IMR-90 (cell line): ENCODE results near the gene HACD4. TPM values are rescaled to one million over a fixed set of nuclear protein-coding genes. Genes with fewer than 3 reads are reported as not detected.

Experiments used
- ATAC-seq: fragments of 200-7000 bp; cut with Tn5 transposase; 2 replicates; pipeline ENCODE4 v1.9.1; 2020; ENCODE audit warnings: low read depth, mild to moderate bottlenecking, moderate library complexity
- BruUV-seq: library from RNA; stranded (reverse); fragments of 400-500 nt; replicated peaks from 2 replicates; lab custom pipeline; 2021; lab: Mats Ljungman, UMichigan
- CTCF ChIA-PET: fragments of 300-600 bp; formaldehyde crosslinking; extraction: SDS; loops from one replicate; lab custom pipeline; 2021; ENCODE audit warnings: antibody characterized with exemption; lab: Yijun Ruan, JAX
- POLR2A ChIA-PET: fragments of 300-600 bp; sonication (Branson Sonifier 250); formaldehyde crosslinking; loops from one replicate; lab custom pipeline; 2022; ENCODE audit warnings: antibody characterized with exemption; ENCODE audit not compliant: unreplicated experiment; lab: Charles Lee
- DNase-seq: peaks from one replicate; pipeline ENCODE4 v3.0.0; 2013
- H2AFZ ChIP-seq: replicated peaks from 2 replicates; pipeline ENCODE3; 2013; ENCODE audit warnings: low read length, mild to moderate bottlenecking; ENCODE audit not compliant: poor library complexity
- H2AK5ac ChIP-seq: 2 replicates; pipeline ENCODE4 v1.6.1; 2013; ENCODE audit warnings: low read depth, low read length, inconsistent platforms
- H2AK9ac ChIP-seq: replicated peaks from 2 replicates; pipeline ENCODE3; 2013; ENCODE audit warnings: mild to moderate bottlenecking, low read depth, low read length, moderate library complexity; ENCODE audit not compliant: poor library complexity
- H2BK120ac ChIP-seq: 2 replicates; pipeline ENCODE4 v1.6.1; 2013; ENCODE audit warnings: low read depth, low read length, inconsistent platforms
- H2BK15ac ChIP-seq: 3 replicates; pipeline ENCODE4 v1.6.1; 2013; ENCODE audit warnings: low read depth, low read length, inconsistent platforms
- H2BK20ac ChIP-seq: 2 replicates; pipeline ENCODE4 v1.6.1; 2013; ENCODE audit warnings: low read depth, mild to moderate bottlenecking, inconsistent platforms, low read length, moderate library complexity
- H2BK5ac ChIP-seq: 2 replicates; pipeline ENCODE4 v1.6.1; 2013; ENCODE audit warnings: mild to moderate bottlenecking, low read depth, low read length, inconsistent platforms; ENCODE audit not compliant: poor library complexity, severe bottlenecking
- H3K14ac ChIP-seq: replicated peaks from 2 replicates; pipeline ENCODE4 v1.6.1; 2013; ENCODE audit warnings: low read depth, low read length, inconsistent platforms
- H3K18ac ChIP-seq: 2 replicates; pipeline ENCODE4 v1.6.1; 2013; ENCODE audit warnings: low read depth, low read length, control low read depth
- H3K23ac ChIP-seq: 2 replicates; pipeline ENCODE4 v1.6.1; 2013; ENCODE audit warnings: low read depth, low read length, inconsistent platforms
- H3K27ac ChIP-seq: 2 replicates; pipeline ENCODE4 v1.5.1; 2013; ENCODE audit warnings: mild to moderate bottlenecking, control low read depth, low read length; ENCODE audit not compliant: insufficient read depth
- H3K27me3 ChIP-seq: 2 replicates; pipeline ENCODE4 v1.6.1; 2013; ENCODE audit warnings: low read length; ENCODE audit not compliant: control insufficient read depth, insufficient read depth
- H3K36me3 ChIP-seq: 2 replicates; pipeline ENCODE4 v1.6.1; 2013; ENCODE audit warnings: low read length, mixed read lengths; ENCODE audit not compliant: control insufficient read depth, insufficient read depth
- H3K4ac ChIP-seq: 2 replicates; pipeline ENCODE4 v1.6.1; 2013; ENCODE audit warnings: low read depth, low read length, inconsistent platforms
- H3K4me1 ChIP-seq: 2 replicates; pipeline ENCODE4 v1.6.1; 2013; ENCODE audit warnings: low read length, mixed read lengths; ENCODE audit not compliant: control insufficient read depth, insufficient read depth
- H3K4me2 ChIP-seq: 2 replicates; pipeline ENCODE4 v1.6.1; 2013; ENCODE audit warnings: low read depth, mild to moderate bottlenecking, control low read depth, low read length, moderate library complexity
- H3K4me3 ChIP-seq: 2 replicates; pipeline ENCODE4 v1.5.1; 2013; ENCODE audit warnings: low read depth, mild to moderate bottlenecking, control low read depth, low read length, moderate library complexity; ENCODE audit not compliant: insufficient read depth
- H3K56ac ChIP-seq: 2 replicates; pipeline ENCODE4 v1.6.1; 2013; ENCODE audit warnings: low read length, inconsistent platforms; ENCODE audit not compliant: insufficient read depth; ENCODE audit errors: extremely low read depth
- H3K79me1 ChIP-seq, 2 experiments: 2 replicates each; pipeline ENCODE4 v1.6.1; 2013; ENCODE audit warnings: low read length in 2 of 2, inconsistent platforms in 1 of 2, low read depth in 1 of 2
- H3K9ac ChIP-seq: 2 replicates; pipeline ENCODE4 v1.6.1; 2013; ENCODE audit warnings: low read depth, low read length, control low read depth
- H3K9me1 ChIP-seq: 2 replicates; pipeline ENCODE4 v1.6.1; 2013; ENCODE audit warnings: low read length, inconsistent platforms; ENCODE audit not compliant: insufficient read depth
- H3K9me3 ChIP-seq: 2 replicates; pipeline ENCODE4 v1.6.1; 2013; ENCODE audit warnings: low read length; ENCODE audit not compliant: control insufficient read depth, insufficient read depth
- H4K20me1 ChIP-seq: 2 replicates; pipeline ENCODE4 v1.6.1; 2013; ENCODE audit warnings: low read length, inconsistent platforms; ENCODE audit not compliant: insufficient read depth
- H4K5ac ChIP-seq: 2 replicates; pipeline ENCODE4 v1.6.1; 2013; ENCODE audit warnings: mild to moderate bottlenecking, low read depth, low read length, control low read depth
- H4K8ac ChIP-seq, 2 experiments: 2 replicates each; pipeline ENCODE4 v1.6.1; 2013; ENCODE audit warnings: low read depth in 2 of 2, low read length in 2 of 2, control low read depth in 1 of 2, inconsistent platforms in 1 of 2
- H4K91ac ChIP-seq: 2 replicates; pipeline ENCODE4 v1.6.1; 2013; ENCODE audit warnings: low read depth, low read length, inconsistent platforms; ENCODE audit not compliant: insufficient read depth
- BHLHE40 ChIP-seq: fragments of 150-350 bp; IDR thresholded peaks from 2 replicates; pipeline ENCODE4 v1.6.1; 2016; ENCODE audit warnings: mild to moderate bottlenecking, low read depth, low read length
- CEBPB ChIP-seq: IDR thresholded peaks from 2 replicates; pipeline ENCODE4 v1.6.1; 2012; ENCODE audit warnings: low read depth, low read length, improper control_type of control experiment
- RCOR1 ChIP-seq: IDR thresholded peaks from 2 replicates; pipeline ENCODE4 v1.6.1; 2012; ENCODE audit warnings: mild to moderate bottlenecking, low read length, improper control_type of control experiment; ENCODE audit not compliant: insufficient replicate concordance
- SMC3 ChIP-seq: fragments of 150-350 bp; IDR thresholded peaks from 2 replicates; pipeline ENCODE4 v1.6.1; 2016; ENCODE audit warnings: low read depth, mild to moderate bottlenecking, antibody characterized with exemption, low read length, moderate library complexity
- WGBS, 2 experiments: methylation state at CpG; one replicate each; pipeline versions ENCODE4 v1.1.5 to v1.1.7; 2013; ENCODE audit warnings: missing lambda C conversion rate in 2 of 2; ENCODE audit not compliant: insufficient read length in 1 of 2; ENCODE audit errors: extremely low coverage in 2 of 2; 5-methylcytosine and 5-hydroxymethylcytosine counted together
- dilution Hi-C: fragments of 300-500 bp; cut with HindIII; formaldehyde crosslinking; loops from one replicate; pipeline ENCODE4 v1.14.3; 2018; ENCODE audit warnings: low sequenced_read_pairs; ENCODE audit not compliant: unreplicated experiment
- in situ Hi-C: fragments of 300-500 bp; cut with MboI; formaldehyde crosslinking; loops from 3 replicates; pipeline ENCODE4 v1.14.3; 2019; ENCODE audit warnings: low sequenced_read_pairs, inconsistent platforms, mixed read lengths
- intact Hi-C: fragments of 100-400 bp; cut with micrococcal nuclease; formaldehyde crosslinking; loops from 2 replicates; pipeline ENCODE4 v1.10.0; 2022
- polyA plus RNA-seq, 3 experiments: library from polyadenylated mRNA; depleted of rRNA; stranded (reverse); fragments of >200 nt; gene quantifications; 2 replicates each; pipeline ENCODE4 v1.2.3, GENCODE V29; 2012; ENCODE audit warnings: low replicate concordance in 1 of 3
- total RNA-seq: library from RNA; depleted of rRNA; stranded (reverse); fragments of >200 nt; gene quantifications from 2 replicates; pipeline ENCODE4 v1.2.3, GENCODE V29; 2012
- TF ChIP-seq, protein P1 (sequence below): fragments of 150-350 bp; IDR thresholded peaks from 2 replicates; pipeline ENCODE4 v1.6.1; 2016; ENCODE audit warnings: low read depth, mild to moderate bottlenecking, low read length, moderate library complexity, borderline replicate concordance

Gene HACD4
- total and polyA plus RNA-seq, 2 of the 4 experiments (the other 2 are of a cell fraction): 1.9 to 2.2 TPM

DNA sequence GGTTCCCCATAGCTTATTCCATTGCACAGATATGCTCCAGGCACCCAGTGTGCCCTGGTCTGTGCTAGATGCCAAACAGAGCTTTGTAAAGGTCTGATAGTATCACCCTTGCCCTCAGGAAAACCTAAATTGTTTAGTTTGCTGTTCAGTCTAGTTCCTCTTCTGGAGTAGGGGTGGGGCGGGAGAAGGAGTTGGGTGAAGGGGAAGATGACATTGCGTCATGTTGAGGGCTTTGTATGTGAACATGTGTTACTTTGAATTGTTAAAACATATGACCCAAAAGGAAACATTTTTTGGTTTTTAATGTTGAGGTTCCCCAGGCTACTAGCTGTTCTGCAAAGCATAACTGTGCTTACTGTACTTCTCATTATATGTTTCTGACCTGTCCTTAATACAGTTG is 40.6 kb downstream of the HACD4 start:
- H3K9me1 ChIP-seq: 0 out of 2 replicates have a peak, but pooled peaks cover 2% of the 10 kb centered on the region
- H4K91ac ChIP-seq: no peak overlapping the region
- H3K4me2 ChIP-seq: no peak overlapping the region
- WGBS, 2 experiments: 100% methylated on average over 1 of the region's 2 CpGs; no CpG with 5 or more reads in 1 of the 2 experiments
- no peak overlapping the region for H2BK120ac ChIP-seq
- no peak overlapping the region for H2AFZ ChIP-seq
- H3K4me3 ChIP-seq: no peak overlapping the region
- CTCF ChIA-PET: no interaction called here
- no peaks in the 10 kb centered on the region for H4K20me1 ChIP-seq
- no peak overlapping the region for H2BK15ac ChIP-seq
- H4K5ac ChIP-seq: no peak overlapping the region
- no peak overlapping the region for H2BK5ac ChIP-seq
- H3K9me3 ChIP-seq: no peaks in the 10 kb centered on the region
- H3K4me1 ChIP-seq: peaks cover 5% of the 10 kb centered on the region
- DNase-seq (no peak), ATAC-seq (no peak)
- no peak overlapping the region for H3K56ac ChIP-seq
- in situ Hi-C loops: no loop called here
- dilution Hi-C loops: no loop called here
- intact Hi-C loops: no loop called here
- no peak overlapping the region for H3K9ac ChIP-seq
- no TSS peak for BruUV-seq
- H3K79me1 ChIP-seq: 0 out of 4 replicates have a peak, but pooled peaks cover 0 to 3% of the 10 kb centered on the region in 2 experiments
- H3K36me3 ChIP-seq: peaks cover 9% of the 10 kb centered on the region
- no peak overlapping the region for H2BK20ac ChIP-seq
- no peaks in the 10 kb centered on the region for H3K27me3 ChIP-seq
- no peak overlapping the region for H3K14ac ChIP-seq
- H3K27ac ChIP-seq: no peak overlapping the region
- H2AK5ac ChIP-seq: no peak overlapping the region
- TF ChIP-seq BHLHE40 (no peak), CEBPB (peak; percentile 33; the same call in 1 of the 2 replicates), RCOR1 (no peak), SMC3 (no peak)
- TF ChIP-seq, protein P1, sequence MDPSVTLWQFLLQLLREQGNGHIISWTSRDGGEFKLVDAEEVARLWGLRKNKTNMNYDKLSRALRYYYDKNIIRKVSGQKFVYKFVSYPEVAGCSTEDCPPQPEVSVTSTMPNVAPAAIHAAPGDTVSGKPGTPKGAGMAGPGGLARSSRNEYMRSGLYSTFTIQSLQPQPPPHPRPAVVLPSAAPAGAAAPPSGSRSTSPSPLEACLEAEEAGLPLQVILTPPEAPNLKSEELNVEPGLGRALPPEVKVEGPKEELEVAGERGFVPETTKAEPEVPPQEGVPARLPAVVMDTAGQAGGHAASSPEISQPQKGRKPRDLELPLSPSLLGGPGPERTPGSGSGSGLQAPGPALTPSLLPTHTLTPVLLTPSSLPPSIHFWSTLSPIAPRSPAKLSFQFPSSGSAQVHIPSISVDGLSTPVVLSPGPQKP: no peak
- H3K23ac ChIP-seq: no peak overlapping the region
- POLR2A ChIA-PET: no interaction called here
- H2AK9ac ChIP-seq: no peak overlapping the region
- H4K8ac ChIP-seq: no peak overlapping the region
- no peak overlapping the region for H3K18ac ChIP-seq
- H3K4ac ChIP-seq: no peak overlapping the region
